Thymus (tissue), 11 donors: Measurements from ENCODE around the gene EEFSEC. TPM values are rescaled to one million over a fixed set of nuclear protein-coding genes. Genes with fewer than 3 reads are reported as not detected.

ENCODE experiments used
- DNase-seq, 9 donors: peaks; one replicate each; pipeline ENCODE4 v3.0.0-alpha.2; 2013; ENCODE audit warnings: low spot score in 9 of 9, low read depth in 6 of 9, missing footprints in 1 of 9
- H3K27ac ChIP-seq, 2 donors: one replicate each; pipeline ENCODE4 v1.5.1; 2013; ENCODE audit warnings: control low read depth in 1 of 2, low read depth in 1 of 2, low read length in 1 of 2, mild to moderate bottlenecking in 1 of 2, moderate library complexity in 1 of 2
- H3K27me3 ChIP-seq, 2 donors: one replicate each; pipeline ENCODE4 v1.5.1; 2013; ENCODE audit warnings: low read length in 1 of 2; ENCODE audit not compliant: control insufficient read depth in 2 of 2, insufficient read depth in 1 of 2
- H3K36me3 ChIP-seq, 2 donors: one replicate each; pipeline ENCODE4 v1.5.1; 2013; ENCODE audit warnings: low read length in 1 of 2, mild to moderate bottlenecking in 1 of 2, moderate library complexity in 1 of 2; ENCODE audit not compliant: control insufficient read depth in 2 of 2, insufficient read depth in 2 of 2
- H3K4me1 ChIP-seq, 2 donors: one replicate each; pipeline ENCODE4 v1.5.1; 2013; ENCODE audit warnings: low read length in 2 of 2; ENCODE audit not compliant: control insufficient read depth in 2 of 2, insufficient read depth in 2 of 2
- H3K4me3 ChIP-seq, 2 donors: one replicate each; pipeline ENCODE4 v1.5.1; 2013; ENCODE audit warnings: low read length in 2 of 2, control low read depth in 1 of 2, mild to moderate bottlenecking in 1 of 2
- H3K9me3 ChIP-seq, 2 donors: one replicate each; pipeline ENCODE4 v1.5.1; 2013; ENCODE audit warnings: low read length in 1 of 2, mild to moderate bottlenecking in 1 of 2; ENCODE audit not compliant: control insufficient read depth in 2 of 2, insufficient read depth in 1 of 2
- WGBS: extraction: QIAGEN DNeasy Blood & Tissue Kit; methylation state at CpG from one replicate; pipeline ENCODE4 v1.1.7; 2013; 5-methylcytosine and 5-hydroxymethylcytosine counted together
- polyA plus RNA-seq: library from polyadenylated mRNA; stranded (reverse); fragments of 200-250 nt; gene quantifications from one replicate; pipeline ENCODE4 v1.2.3, GENCODE V29; 2013
- total RNA-seq: library from RNA; stranded (reverse); fragments of 120-200 nt; gene quantifications from one replicate; pipeline ENCODE4 v1.2.4, GENCODE V29; 2013
- donor health status: healthy.

EEFSEC gene
- total and polyA plus RNA-seq, 2 donors: 6.5 to 13.1 TPM

GRCh38 chr3:128427872-128428822, 274.9 kb downstream of the EEFSEC start:
- WGBS: 95% methylated on average over 19 of the region's 19 CpGs
- Histone ChIP-seq H3K27me3 (peaks cover 37 to 69% of the 10 kb centered on the region in 2 donors), H3K4me1 (peaks cover 3 to 9% of the 10 kb centered on the region in 2 donors), H3K4me3 (no peak overlapping the region), H3K27ac (no peak overlapping the region), H3K36me3 (no peaks in the 10 kb centered on the region), H3K9me3 (peaks cover under 1 to 1% of the 10 kb centered on the region in 2 donors)
- DNase-seq: no peak

DNA sequence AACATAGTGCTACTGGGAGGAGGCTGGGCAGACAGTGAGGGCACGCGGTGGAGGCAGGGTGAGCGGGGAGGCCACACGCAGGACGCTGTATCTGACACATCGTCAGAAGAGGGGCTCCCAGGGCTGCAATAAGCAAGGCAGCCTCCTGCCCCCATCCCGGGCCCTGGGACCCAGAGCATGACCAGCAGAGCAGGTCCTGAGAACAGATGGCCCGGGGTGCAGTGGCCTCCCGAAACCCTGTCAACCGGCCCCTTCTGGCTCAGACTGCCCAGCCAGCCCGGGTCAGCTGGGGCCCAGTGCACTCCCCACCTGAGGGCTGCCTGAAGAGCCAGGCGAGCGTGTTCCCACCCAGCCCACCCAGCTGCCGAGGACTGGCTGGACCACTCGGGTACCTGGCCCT, 276.0 kb downstream of the EEFSEC start:
- Histone ChIP-seq H3K4me3 (no peak overlapping the region), H3K9me3 (peaks cover 1 to 3% of the 10 kb centered on the region in 2 donors), H3K27ac (no peak overlapping the region), H3K4me1 (peaks cover 3 to 12% of the 10 kb centered on the region in 2 donors), H3K36me3 (no peaks in the 10 kb centered on the region), H3K27me3 (peaks cover 48 to 80% of the 10 kb centered on the region in 2 donors)
- no peak for DNase-seq
- WGBS: 96% methylated on average over 15 of the region's 15 CpGs

DNA sequence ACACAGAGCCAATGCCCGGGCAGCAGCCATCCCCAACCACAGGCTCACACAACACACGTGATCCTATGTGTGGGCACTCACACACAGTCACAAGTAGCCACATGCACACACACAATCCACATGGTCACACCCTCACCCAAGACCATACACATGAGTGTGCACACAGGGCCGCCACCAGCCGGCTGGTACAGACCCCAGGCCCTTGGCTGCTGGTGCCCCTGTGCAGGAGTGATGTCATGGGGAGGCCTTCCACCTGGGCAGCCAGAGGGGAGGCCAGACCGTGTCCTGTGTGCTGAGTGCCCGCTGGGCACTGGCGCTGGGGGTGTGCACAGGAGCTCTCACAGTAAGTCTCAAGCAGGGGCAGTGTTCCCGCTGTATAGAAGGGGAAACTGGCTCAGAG, 276.5 kb downstream of the EEFSEC start:
- Histone ChIP-seq H3K27me3 (peaks cover 49 to 85% of the 10 kb centered on the region in 2 donors), H3K36me3 (no peaks in the 10 kb centered on the region), H3K27ac (no peak overlapping the region), H3K4me1 (peaks cover 3 to 12% of the 10 kb centered on the region in 2 donors), H3K4me3 (no peak overlapping the region), H3K9me3 (peaks cover 1 to 3% of the 10 kb centered on the region in 2 donors)
- DNase-seq: no peak
- WGBS: 97% methylated on average over 8 of the region's 8 CpGs

GRCh38 chr3:128430301-128430700, 277.0 kb downstream of the EEFSEC start:
- H3K9me3 ChIP-seq: peaks cover 1 to 7% of the 10 kb centered on the region in 2 donors
- DNase-seq: no peak
- H3K36me3 ChIP-seq: no peaks in the 10 kb centered on the region
- H3K27me3 ChIP-seq: peaks cover 49 to 88% of the 10 kb centered on the region in 2 donors
- peaks cover 3 to 12% of the 10 kb centered on the region in 2 donors for H3K4me1 ChIP-seq
- no peak overlapping the region for H3K27ac ChIP-seq
- no peak overlapping the region for H3K4me3 ChIP-seq
- WGBS: 95% methylated on average over 10 of the region's 10 CpGs

DNA sequence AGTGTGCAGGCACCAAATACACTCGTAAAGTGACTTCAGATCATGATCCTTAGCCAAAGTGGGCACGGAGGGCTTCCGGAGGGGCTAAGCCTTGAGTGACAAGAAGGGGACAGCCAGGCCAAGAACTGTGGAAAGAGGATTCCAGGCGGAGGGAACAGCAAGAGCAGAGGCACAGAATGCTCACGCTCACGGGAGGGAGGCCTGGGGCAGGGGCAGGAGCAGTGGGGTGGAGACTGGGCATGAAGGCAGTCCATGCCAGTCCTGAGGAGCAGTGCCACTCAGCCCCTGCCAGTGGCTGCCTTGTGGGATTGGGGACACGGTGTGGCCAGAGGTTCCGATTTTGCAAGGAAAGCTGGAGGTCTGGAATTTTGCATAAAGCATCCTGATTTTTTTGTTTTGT, 277.4 kb downstream of the EEFSEC start:
- no peak for DNase-seq
- Histone ChIP-seq H3K36me3 (no peaks in the 10 kb centered on the region), H3K4me1 (peaks cover 3 to 12% of the 10 kb centered on the region in 2 donors), H3K27ac (no peak overlapping the region), H3K27me3 (peaks cover 49 to 90% of the 10 kb centered on the region in 2 donors), H3K9me3 (peaks cover 0 to 7% of the 10 kb centered on the region in 2 donors), H3K4me3 (no peak overlapping the region)
- WGBS: 92% methylated on average over 8 of the region's 8 CpGs

DNA sequence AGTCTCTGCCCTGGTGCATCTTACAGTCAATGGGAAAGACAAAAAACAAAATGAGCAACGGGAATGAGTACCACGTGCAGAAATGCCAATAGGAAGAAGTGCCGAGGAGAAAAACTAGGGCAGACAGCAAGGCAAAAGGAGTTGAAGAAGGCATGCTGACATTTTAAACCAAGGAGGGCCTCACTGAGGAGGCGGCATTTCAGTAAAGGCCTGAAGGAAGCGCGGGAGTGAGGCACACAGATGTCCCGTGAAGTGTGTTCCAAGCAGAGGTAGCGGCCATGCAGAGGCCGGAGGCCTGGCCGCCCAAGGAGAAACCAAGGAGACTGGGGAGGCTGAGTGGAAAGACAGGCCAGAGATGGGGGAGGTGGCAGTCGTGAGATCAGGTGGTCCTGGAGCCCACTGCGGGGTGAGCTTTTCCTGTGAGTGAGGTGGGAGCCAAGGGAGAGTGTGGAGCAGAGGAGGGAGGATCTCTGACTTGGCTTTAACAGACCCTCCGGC, 278.6 kb downstream of the EEFSEC start:
- peaks cover 48 to 88% of the 10 kb centered on the region in 2 donors for H3K27me3 ChIP-seq
- peaks cover 0 to 7% of the 10 kb centered on the region in 2 donors for H3K9me3 ChIP-seq
- no peak for DNase-seq
- peaks cover 0 to 5% of the 10 kb centered on the region in 2 donors for H3K4me1 ChIP-seq
- no peak overlapping the region for H3K4me3 ChIP-seq
- 90% methylated on average over 13 of the region's 13 CpGs for WGBS
- no peaks in the 10 kb centered on the region for H3K36me3 ChIP-seq
- H3K27ac ChIP-seq: no peak overlapping the region

DNA sequence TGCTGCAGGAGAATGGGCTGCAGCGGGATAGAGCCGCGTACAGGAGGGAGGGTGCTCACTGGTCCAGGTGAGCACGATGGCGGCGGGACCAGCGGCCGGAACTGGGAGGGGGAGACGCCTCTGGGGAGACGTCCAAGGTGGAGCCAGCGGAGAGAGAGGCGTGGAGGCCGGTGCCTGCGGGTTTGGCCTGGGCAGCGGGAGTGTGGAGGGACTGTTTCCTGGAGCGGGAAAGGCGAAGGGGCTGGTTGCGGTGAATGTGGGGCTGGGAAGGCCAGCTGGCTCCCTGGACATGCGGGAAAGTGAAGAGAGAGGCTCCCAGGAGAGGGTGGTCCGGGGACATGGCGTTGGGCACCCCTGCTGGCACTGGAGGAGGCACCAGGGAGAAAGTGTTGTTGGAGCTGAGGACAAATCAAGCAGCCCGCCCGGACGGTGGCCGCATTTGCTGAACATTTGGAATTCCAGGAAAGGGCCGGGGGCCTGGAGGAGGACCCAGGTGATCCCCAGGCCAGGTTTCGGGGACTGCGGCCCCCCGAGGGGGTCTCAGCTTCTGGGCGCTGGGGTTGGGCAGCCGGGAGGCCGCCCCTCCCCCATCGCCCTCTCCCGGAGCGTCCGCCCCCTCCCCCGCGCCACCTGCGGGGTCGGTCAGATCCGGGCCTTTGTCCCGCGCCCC, 279.2 kb downstream of the EEFSEC start:
- Histone ChIP-seq H3K4me3 (peak overlapping the region in 1 of 2 donors; percentile 30), H3K27me3 (peaks cover 42 to 85% of the 10 kb centered on the region in 2 donors), H3K27ac (no peak overlapping the region), H3K36me3 (no peaks in the 10 kb centered on the region), H3K9me3 (peaks cover 0 to 7% of the 10 kb centered on the region in 2 donors), H3K4me1 (peaks cover 0 to 5% of the 10 kb centered on the region in 2 donors)
- DNase-seq: no peak
- 15% methylated on average over 43 of the region's 43 CpGs for WGBS

- no peak for DNase-seq
- Histone ChIP-seq H3K9me3 (peaks cover 0 to 7% of the 10 kb centered on the region in 2 donors), H3K4me1 (peaks cover 0 to 5% of the 10 kb centered on the region in 2 donors), H3K4me3 (peak overlapping the region in 1 of 2 donors; percentile 30), H3K27me3 (peaks cover 39 to 80% of the 10 kb centered on the region in 2 donors), H3K27ac (no peak overlapping the region), H3K36me3 (no peaks in the 10 kb centered on the region)
- 17% methylated on average over 53 of the region's 53 CpGs for WGBS
Observed at GRCh38 chr3:128432971-128433836, 279.9 kb downstream of the EEFSEC start.
